WTC11 (cell line): Measurements from ENCODE around the gene KIF5A. TPM values are rescaled to one million over a fixed set of nuclear protein-coding genes. Genes with fewer than 3 reads are reported as not detected.

Experiments
- ATAC-seq: fragments of 200-7000 bp; cut with Tn5 transposase; 2 replicates; pipeline ENCODE4 v1.10.0; 2021; ENCODE audit warnings: mild to moderate bottlenecking, moderate library complexity
- CTCF ChIA-PET: fragments of 300-600 bp; sonication (Branson Sonifier 250); formaldehyde crosslinking; loops from one replicate; lab custom pipeline; 2021; ENCODE audit warnings: antibody characterized with exemption; lab: Charles Lee
- POLR2A ChIA-PET: fragments of 350-600 bp; sonication (Branson Sonifier 250); formaldehyde crosslinking; loops from one replicate; lab custom pipeline; 2021; ENCODE audit warnings: antibody characterized with exemption; lab: Charles Lee
- DNase-seq: peaks from one replicate; pipeline ENCODE4 v3.0.0; 2021; ENCODE audit warnings: low spot score
- H3K27ac Mint-ChIP-seq: 2 replicates; pipeline ENCODE4 v1.8.0; 2021; ENCODE audit warnings: mixed read lengths
- H3K27me3 Mint-ChIP-seq: 2 replicates; pipeline ENCODE4 v1.8.0; 2021; ENCODE audit warnings: low read depth, mild to moderate bottlenecking, moderate library complexity, mixed read lengths
- H3K36me3 Mint-ChIP-seq: 2 replicates; pipeline ENCODE4 v1.8.0; 2021; ENCODE audit warnings: mixed read lengths
- H3K4me1 Mint-ChIP-seq: 2 replicates; pipeline ENCODE4 v1.8.0; 2022; ENCODE audit warnings: mixed read lengths
- H3K4me3 Mint-ChIP-seq: 2 replicates; pipeline ENCODE4 v1.8.0; 2021; ENCODE audit warnings: mild to moderate bottlenecking, moderate library complexity, mixed read lengths
- H3K9me3 Mint-ChIP-seq: 2 replicates; pipeline ENCODE4 v1.8.0; 2021; ENCODE audit warnings: mixed read lengths
- ETV6 ChIP-seq: sonication (generic); formaldehyde crosslinking; IDR thresholded peaks from 2 replicates; pipeline ENCODE4 v1.8.1; 2022; ENCODE audit warnings: mild to moderate bottlenecking, missing genetic modification reagents
- FOXP4 ChIP-seq: sonication (generic); formaldehyde crosslinking; IDR thresholded peaks from 2 replicates; pipeline ENCODE4 v1.8.0; 2022; ENCODE audit warnings: mild to moderate bottlenecking, missing genetic modification reagents
- GTF2I ChIP-seq: fragments of 250-450 bp; sonication (Bioruptor Pico); conservative IDR thresholded peaks from 2 replicates; pipeline ENCODE4 v1.4.0; 2021; ENCODE audit warnings: mild to moderate bottlenecking
- HMGA2 ChIP-seq: fragments of 250-450 bp; sonication (Bioruptor Pico); IDR thresholded peaks from 2 replicates; pipeline ENCODE4 v1.4.0; 2021; ENCODE audit warnings: mild to moderate bottlenecking, moderate library complexity
- IRF1 ChIP-seq: sonication (generic); formaldehyde crosslinking; IDR thresholded peaks from 2 replicates; pipeline ENCODE4 v1.8.0; 2023; ENCODE audit warnings: missing genetic modification reagents
- IRF2 ChIP-seq: sonication (generic); formaldehyde crosslinking; IDR thresholded peaks from 2 replicates; pipeline ENCODE4 v1.8.0; 2022; ENCODE audit warnings: low read depth, missing genetic modification reagents, borderline replicate concordance
- JAZF1 ChIP-seq: fragments of 250-450 bp; sonication (Bioruptor Pico); IDR thresholded peaks from 2 replicates; pipeline ENCODE4 v1.9.0; 2021; ENCODE audit warnings: moderate library complexity, mild to moderate bottlenecking, inconsistent platforms
- NFATC4 ChIP-seq: fragments of 250-450 bp; sonication (Bioruptor Pico); IDR thresholded peaks from 2 replicates; pipeline ENCODE4 v1.9.0; 2021; ENCODE audit warnings: mild to moderate bottlenecking
- NR1H2 ChIP-seq: sonication (generic); formaldehyde crosslinking; IDR thresholded peaks from 2 replicates; pipeline ENCODE4 v1.9.0; 2021; ENCODE audit warnings: mild to moderate bottlenecking, moderate library complexity, missing genetic modification reagents
- RELA ChIP-seq: sonication (generic); formaldehyde crosslinking; IDR thresholded peaks from 2 replicates; pipeline ENCODE4 v1.8.1; 2022; ENCODE audit warnings: missing genetic modification reagents, mild to moderate bottlenecking, borderline replicate concordance
- TP53 ChIP-seq: sonication (generic); formaldehyde crosslinking; IDR thresholded peaks from 2 replicates; pipeline ENCODE4 v1.8.1; 2023; ENCODE audit warnings: mild to moderate bottlenecking, missing genetic modification reagents
- USF1 ChIP-seq: sonication (generic); formaldehyde crosslinking; IDR thresholded peaks from 2 replicates; pipeline ENCODE4 v1.8.0; 2022; ENCODE audit warnings: mild to moderate bottlenecking, missing genetic modification reagents
- ZMAT4 ChIP-seq: fragments of 250-450 bp; sonication (Bioruptor Pico); IDR thresholded peaks from 2 replicates; pipeline ENCODE4 v1.9.0; 2021; ENCODE audit warnings: mild to moderate bottlenecking
- ZNF263 ChIP-seq: sonication (generic); formaldehyde crosslinking; IDR thresholded peaks from 2 replicates; pipeline ENCODE4 v1.8.1; 2022; ENCODE audit warnings: low read depth, mild to moderate bottlenecking, moderate library complexity, missing genetic modification reagents
- ZNF281 ChIP-seq: sonication (generic); formaldehyde crosslinking; IDR thresholded peaks from 2 replicates; pipeline ENCODE4 v1.8.0; 2023; ENCODE audit warnings: mild to moderate bottlenecking, missing genetic modification reagents
- ZNF423 ChIP-seq: fragments of 250-450 bp; sonication (Bioruptor Pico); IDR thresholded peaks from 2 replicates; pipeline ENCODE4 v2.1.2; 2022; ENCODE audit warnings: mild to moderate bottlenecking, moderate library complexity
- total RNA-seq: library from RNA; stranded (reverse); gene quantifications from 3 replicates; pipeline ENCODE4 v1.2.3, GENCODE V29; 2021
- TF ChIP-seq, protein P1 (sequence below): fragments of 250-450 bp; sonication (Bioruptor Pico); IDR thresholded peaks from 2 replicates; pipeline ENCODE4 v1.9.0; 2021; ENCODE audit warnings: moderate library complexity, mild to moderate bottlenecking, inconsistent platforms, borderline replicate concordance
- TF ChIP-seq, protein P2 (sequence below): sonication (generic); formaldehyde crosslinking; IDR thresholded peaks from 2 replicates; pipeline ENCODE4 v1.8.1; 2022; ENCODE audit warnings: low read depth, mild to moderate bottlenecking, moderate library complexity, missing genetic modification reagents, borderline replicate concordance

KIF5A gene
- total RNA-seq, 1 experiment from 2014 or later: 16.1 TPM

DNA sequence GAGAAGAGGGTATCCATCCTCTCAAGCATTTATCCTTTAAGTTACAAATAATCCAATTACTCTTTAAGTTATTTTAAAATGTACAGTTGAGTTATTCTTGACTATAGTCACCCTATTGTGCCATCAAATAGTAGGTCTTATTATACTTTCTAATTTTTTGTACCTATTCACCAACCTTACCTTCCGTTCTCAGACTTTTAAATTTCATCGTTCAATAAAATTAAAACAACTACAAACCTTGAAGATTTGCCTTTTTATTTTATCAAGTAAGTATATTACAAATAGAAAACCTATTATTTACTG, 1.9 kb upstream of the KIF5A start (continued):
- TF ChIP-seq, protein P1, sequence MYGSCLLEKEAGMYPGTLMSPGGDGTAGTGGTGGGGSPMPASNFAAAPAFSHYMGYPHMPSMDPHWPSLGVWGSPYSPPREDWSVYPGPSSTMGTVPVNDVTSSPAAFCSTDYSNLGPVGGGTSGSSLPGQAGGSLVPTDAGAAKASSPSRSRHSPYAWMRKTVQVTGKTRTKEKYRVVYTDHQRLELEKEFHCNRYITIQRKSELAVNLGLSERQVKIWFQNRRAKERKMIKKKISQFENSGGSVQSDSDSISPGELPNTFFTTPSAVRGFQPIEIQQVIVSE (CRISPR knock-in tag): no peak
- no peak for TF ChIP-seq ZNF423 (CRISPR knock-in tag)
- TF ChIP-seq IRF1 (CRISPR knock-in tag): no peak
- no peak for TF ChIP-seq HMGA2 (CRISPR knock-in tag)
- TF ChIP-seq, protein P2, sequence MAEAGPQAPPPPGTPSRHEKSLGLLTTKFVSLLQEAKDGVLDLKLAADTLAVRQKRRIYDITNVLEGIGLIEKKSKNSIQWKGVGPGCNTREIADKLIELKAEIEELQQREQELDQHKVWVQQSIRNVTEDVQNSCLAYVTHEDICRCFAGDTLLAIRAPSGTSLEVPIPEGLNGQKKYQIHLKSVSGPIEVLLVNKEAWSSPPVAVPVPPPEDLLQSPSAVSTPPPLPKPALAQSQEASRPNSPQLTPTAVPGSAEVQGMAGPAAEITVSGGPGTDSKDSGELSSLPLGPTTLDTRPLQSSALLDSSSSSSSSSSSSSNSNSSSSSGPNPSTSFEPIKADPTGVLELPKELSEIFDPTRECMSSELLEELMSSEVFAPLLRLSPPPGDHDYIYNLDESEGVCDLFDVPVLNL (CRISPR knock-in tag): no peak

DNA sequence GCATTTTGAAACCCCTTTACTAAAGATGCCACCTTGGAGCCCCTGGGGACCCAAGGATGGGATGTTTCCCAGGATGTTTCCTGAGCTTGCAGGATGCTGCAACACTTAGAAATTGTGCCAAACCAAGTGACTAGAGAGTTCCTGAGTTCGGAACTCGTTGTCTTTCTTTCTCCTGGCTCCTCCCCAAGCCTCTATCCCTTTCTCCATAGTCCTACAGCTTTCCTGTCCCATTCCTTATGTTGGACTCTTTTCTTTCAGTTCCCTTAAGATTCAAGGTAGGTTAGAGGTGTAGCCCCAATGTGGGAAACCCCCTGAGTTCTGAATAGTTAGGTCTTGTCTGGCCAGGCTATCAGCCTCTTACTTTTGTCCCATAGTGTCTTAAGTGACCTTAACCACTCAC, 1.4 kb upstream of the KIF5A start:
- peaks cover 24% of the 10 kb centered on the region for H3K27me3 Mint-ChIP-seq
- H3K4me3 Mint-ChIP-seq: peak overlapping the region; percentile 79; the same call in 1 of the 2 replicates
- H3K27ac Mint-ChIP-seq: no peak overlapping the region
- ATAC-seq: no peak
- 0 out of 2 replicates have a peak, but pooled peaks cover 2% of the 10 kb centered on the region for H3K36me3 Mint-ChIP-seq
- no peak for DNase-seq
- H3K4me1 Mint-ChIP-seq: peaks cover 49% of the 10 kb centered on the region
- ChIA-PET CTCF (no interaction called here), POLR2A (no interaction called here)
- no peaks in the 10 kb centered on the region for H3K9me3 Mint-ChIP-seq
- TF ChIP-seq ZNF263: no peak
- TF ChIP-seq TP53: no peak
- no peak for TF ChIP-seq NFATC4 (CRISPR knock-in tag)
- TF ChIP-seq IRF2 (CRISPR knock-in tag): no peak
- TF ChIP-seq, protein P2 (CRISPR knock-in tag): no peak
- TF ChIP-seq USF1 (CRISPR knock-in tag): no peak
- TF ChIP-seq ZNF281: no peak
- no peak for TF ChIP-seq FOXP4
- no peak for TF ChIP-seq NR1H2 (CRISPR knock-in tag)

GRCh38 chr12:57549203-57549908, 488 bp upstream of the KIF5A start:
- ATAC-seq: peak; percentile 5
- ChIA-PET POLR2A (no interaction called here), CTCF (no interaction called here)
- H3K27ac Mint-ChIP-seq: peak overlapping the region; percentile 10
- peak overlapping the region; percentile 79 for H3K4me3 Mint-ChIP-seq
- H3K9me3 Mint-ChIP-seq: no peaks in the 10 kb centered on the region
- DNase-seq: no peak
- 0 out of 2 replicates have a peak, but pooled peaks cover 2% of the 10 kb centered on the region for H3K36me3 Mint-ChIP-seq
- H3K27me3 Mint-ChIP-seq: peaks cover 24% of the 10 kb centered on the region
- H3K4me1 Mint-ChIP-seq: peaks cover 49% of the 10 kb centered on the region
- TF ChIP-seq, protein P1 (CRISPR knock-in tag): no peak
- TF ChIP-seq GTF2I (CRISPR knock-in tag): no peak
- no peak for TF ChIP-seq RELA
- TF ChIP-seq ZMAT4: no peak
- TF ChIP-seq ETV6: no peak
- no peak for TF ChIP-seq JAZF1 (CRISPR knock-in tag)
